RWPE1 (cell line): ENCODE data around the gene KIF6.

ENCODE experiments used
- CTCF ChIA-PET: fragments of 350-600 bp; sonication (Branson Sonifier 250); formaldehyde crosslinking; extraction: SDS; loops from one replicate; lab custom pipeline; 2021; lab: Yijun Ruan, JAX
- POLR2A ChIA-PET: fragments of 400-600 bp; formaldehyde crosslinking; extraction: SDS; loops from one replicate; lab custom pipeline; 2020; ENCODE audit warnings: antibody characterized with exemption; ENCODE audit not compliant: low non-redundant PET; lab: Yijun Ruan, JAX
- DNase-seq: peaks from one replicate; pipeline ENCODE4 v3.0.0; 2012; ENCODE audit warnings: low spot score
- H3K27ac ChIP-seq: fragments of 450-650 bp; 2 replicates; pipeline ENCODE4 v1.5.1; 2017
- TF ChIP-seq, protein P1 (sequence below): fragments of 450-650 bp; conservative IDR thresholded peaks from 2 replicates; pipeline ENCODE4 v1.5.1; 2017; ENCODE audit warnings: low read depth, mild to moderate bottlenecking

KIF6 gene

GRCh38 chr6:39388606-39389483, 336.4 kb downstream of the KIF6 start:
- CTCF ChIA-PET, result no interaction called here
- H3K27ac ChIP-seq, result peak overlapping the region; percentile 13; the same call in 1 of the 2 replicates
- POLR2A ChIA-PET, result no interaction called here
- no peak for DNase-seq
- TF ChIP-seq, protein P1, sequence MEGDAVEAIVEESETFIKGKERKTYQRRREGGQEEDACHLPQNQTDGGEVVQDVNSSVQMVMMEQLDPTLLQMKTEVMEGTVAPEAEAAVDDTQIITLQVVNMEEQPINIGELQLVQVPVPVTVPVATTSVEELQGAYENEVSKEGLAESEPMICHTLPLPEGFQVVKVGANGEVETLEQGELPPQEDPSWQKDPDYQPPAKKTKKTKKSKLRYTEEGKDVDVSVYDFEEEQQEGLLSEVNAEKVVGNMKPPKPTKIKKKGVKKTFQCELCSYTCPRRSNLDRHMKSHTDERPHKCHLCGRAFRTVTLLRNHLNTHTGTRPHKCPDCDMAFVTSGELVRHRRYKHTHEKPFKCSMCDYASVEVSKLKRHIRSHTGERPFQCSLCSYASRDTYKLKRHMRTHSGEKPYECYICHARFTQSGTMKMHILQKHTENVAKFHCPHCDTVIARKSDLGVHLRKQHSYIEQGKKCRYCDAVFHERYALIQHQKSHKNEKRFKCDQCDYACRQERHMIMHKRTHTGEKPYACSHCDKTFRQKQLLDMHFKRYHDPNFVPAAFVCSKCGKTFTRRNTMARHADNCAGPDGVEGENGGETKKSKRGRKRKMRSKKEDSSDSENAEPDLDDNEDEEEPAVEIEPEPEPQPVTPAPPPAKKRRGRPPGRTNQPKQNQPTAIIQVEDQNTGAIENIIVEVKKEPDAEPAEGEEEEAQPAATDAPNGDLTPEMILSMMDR, result no peak

- peak; percentile 16 for DNase-seq
- TF ChIP-seq, protein P1, result no peak
- ChIA-PET CTCF (no interaction called here), POLR2A (no interaction called here)
- peak overlapping the region; percentile 52 for H3K27ac ChIP-seq
These were observed 337.4 kb downstream of the KIF6 start for GRCh38 chr6:39387785-39388184.

- no peak for DNase-seq
- ChIA-PET POLR2A (no interaction called here), CTCF (interaction anchor here (0.6 to 0.8 kb wide), 2 partner anchors 9 to 782 kb away, joined by 3 read pairs; no protein-coding TSS in a partner anchor)
- TF ChIP-seq, protein P1, result no peak
- H3K27ac ChIP-seq, result no peak overlapping the region
These were observed 338.7 kb downstream of the KIF6 start for GRCh38 chr6:39386487-39386886.

DNA sequence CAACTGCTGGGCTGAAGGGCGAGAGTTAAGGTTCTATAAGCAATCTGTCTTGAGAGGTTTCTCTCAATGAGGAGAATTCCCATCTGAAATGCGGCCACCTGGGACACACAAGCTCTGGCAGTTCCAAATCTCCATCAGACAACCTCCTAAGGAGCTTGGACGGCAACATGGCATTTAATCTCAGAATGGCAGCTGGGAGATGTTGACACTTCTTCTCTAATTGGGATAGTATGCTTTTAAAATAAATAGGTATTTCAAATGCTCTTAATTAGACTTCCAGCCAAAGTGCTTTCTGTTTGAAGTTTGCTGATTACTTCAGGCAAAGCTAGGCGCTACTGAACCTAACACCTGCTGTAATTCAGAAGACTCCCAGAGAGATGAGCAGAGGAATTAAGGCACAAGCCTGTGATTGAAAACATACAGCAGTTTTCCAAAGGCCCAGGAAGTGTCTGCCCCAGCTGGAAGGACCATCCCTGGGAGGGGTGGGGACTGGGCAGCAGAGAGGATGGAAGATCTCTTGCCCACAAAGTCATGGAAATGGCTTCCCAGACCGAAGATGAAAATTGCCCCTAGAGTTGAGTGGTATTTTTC, 343.6 kb downstream of the KIF6 start:
- POLR2A ChIA-PET, result no interaction called here
- CTCF ChIA-PET, result no interaction called here
- H3K27ac ChIP-seq, result no peak overlapping the region
- TF ChIP-seq, protein P1, result no peak
- no peak for DNase-seq

GRCh38 chr6:39380837-39381549, 344.2 kb downstream of the KIF6 start:
- H3K27ac ChIP-seq, result no peak overlapping the region
- TF ChIP-seq, protein P1, result no peak
- CTCF ChIA-PET, result interaction anchor here (0.6 kb wide), 1 partner anchor 629 kb away, joined by 3 read pairs; no protein-coding TSS in a partner anchor
- POLR2A ChIA-PET, result no interaction called here
- no peak for DNase-seq

DNA sequence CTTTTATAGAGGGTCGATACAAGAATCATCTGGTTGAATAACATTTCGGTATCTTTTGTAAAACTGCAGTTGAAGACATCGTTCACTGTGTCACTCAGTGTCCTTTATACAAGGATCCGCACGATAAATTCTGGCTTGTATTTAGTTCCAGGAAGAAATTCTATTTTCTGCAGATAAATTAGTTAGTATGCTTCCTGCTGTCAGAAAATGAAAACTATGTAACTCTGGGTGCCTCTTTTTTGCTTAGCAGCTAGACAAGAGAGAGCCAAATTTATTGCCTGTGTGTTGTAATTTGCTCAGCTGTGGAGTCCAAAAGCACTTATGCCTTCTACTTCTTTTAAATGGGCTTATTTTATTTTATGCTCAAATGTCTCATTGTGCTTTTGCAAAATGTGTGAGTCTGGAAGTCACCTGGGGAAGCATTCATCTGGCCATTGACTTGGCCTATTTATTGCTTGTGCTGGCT, 346.2 kb downstream of the KIF6 start:
- POLR2A ChIA-PET, result no interaction called here
- CTCF ChIA-PET, result no interaction called here
- TF ChIP-seq, protein P1, result no peak
- DNase-seq, result no peak
- H3K27ac ChIP-seq, result no peak overlapping the region
